GM21515 (cell line): ENCODE data around the gene NCKIPSD.
"Not testable (repeated sequence)": the region's sequence is repeated elsewhere in the genome, so short reads cannot be mapped to it uniquely, and the experiment has no call there.

Experiments
- ATAC-seq: cut with Tn5 transposase; IDR thresholded peaks from one replicate; pipeline ENCODE4 v1.9.1; 2021; ENCODE audit not compliant: unreplicated experiment

The NCKIPSD gene

DNA sequence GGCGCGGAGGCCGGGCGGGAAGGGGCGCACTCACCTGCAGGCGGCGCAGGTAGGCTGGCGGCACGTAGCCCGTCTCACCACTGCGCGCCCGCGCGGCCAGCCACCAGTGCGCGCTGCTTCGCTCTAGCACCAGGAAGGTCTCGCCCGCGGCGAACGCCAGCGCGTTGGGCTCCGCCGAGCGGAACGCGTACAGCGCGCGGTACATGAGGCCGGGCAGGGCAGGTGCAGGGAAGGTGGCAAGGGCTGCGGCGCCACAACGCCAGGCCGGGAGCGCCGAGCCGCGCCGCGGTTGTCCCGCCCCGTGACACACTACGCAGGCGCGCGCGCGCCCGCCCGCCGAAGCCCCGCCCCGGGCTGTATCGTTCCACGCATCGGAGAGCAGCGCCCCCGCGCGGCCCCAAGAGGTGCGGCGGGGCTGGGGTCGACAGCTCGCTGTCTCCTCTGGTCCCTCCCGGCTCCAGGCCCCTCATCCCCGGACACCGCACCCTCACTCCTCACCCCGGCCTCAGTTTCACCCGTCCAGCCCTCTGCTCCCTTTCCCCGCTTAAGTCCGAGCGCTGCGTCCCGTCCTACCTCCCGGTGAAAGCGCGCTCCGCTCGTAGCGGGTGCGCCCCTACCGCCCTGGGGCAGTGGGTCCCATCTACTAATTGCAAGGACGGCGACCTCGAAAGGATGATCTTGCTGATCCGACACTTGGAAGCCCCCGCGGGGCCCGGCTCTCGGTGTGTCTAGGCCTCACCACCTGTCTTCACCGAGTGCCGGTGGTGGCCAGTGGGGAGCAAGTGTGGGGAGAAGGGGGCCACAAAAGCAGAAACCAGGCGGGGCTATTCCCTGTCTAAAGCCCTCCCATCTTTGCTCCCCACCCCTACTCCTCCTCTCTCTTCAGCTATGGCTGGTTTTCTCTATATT, at the start of gene NCKIPSD:
NCKIPSD (minus strand) TSS at position 313 of the 909 bp plus-strand sequence; CDS start at position 205, 108 bp downstream.
- peak; percentile 65 for ATAC-seq

DNA sequence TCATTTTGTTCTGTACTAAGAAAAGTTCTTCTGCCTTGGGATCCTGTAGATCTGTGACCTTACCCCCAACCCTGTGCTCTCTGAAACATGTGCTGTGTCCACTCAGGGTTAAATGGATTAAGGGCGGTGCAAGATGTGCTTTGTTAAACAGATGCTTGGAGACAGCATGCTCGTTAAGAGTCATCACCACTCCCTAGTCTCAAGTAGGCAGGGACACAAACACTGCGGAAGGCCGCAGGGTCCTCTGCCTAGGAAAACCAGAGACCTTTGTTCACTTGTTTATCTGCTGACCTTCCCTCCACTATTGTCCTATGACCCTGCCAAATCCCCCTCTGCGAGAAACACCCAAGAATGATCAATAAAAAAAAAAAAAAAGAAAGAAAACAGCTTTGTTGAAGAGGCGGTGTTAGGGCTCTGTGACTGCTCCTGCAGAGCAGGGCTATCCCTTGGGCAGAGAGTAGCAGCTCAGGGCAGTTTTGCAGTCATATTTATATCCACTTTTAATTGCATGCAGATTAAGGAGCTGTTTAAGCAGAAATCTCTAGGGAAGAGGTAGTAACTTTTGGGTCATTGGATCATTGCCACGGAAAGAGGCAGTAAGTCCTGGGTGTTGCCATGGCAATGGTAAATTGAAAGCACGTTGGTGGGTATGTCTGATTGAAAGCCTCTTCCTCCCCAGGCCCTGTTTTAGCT, 49.5 kb upstream of the NCKIPSD start:
- not testable (repeated sequence) for ATAC-seq

DNA sequence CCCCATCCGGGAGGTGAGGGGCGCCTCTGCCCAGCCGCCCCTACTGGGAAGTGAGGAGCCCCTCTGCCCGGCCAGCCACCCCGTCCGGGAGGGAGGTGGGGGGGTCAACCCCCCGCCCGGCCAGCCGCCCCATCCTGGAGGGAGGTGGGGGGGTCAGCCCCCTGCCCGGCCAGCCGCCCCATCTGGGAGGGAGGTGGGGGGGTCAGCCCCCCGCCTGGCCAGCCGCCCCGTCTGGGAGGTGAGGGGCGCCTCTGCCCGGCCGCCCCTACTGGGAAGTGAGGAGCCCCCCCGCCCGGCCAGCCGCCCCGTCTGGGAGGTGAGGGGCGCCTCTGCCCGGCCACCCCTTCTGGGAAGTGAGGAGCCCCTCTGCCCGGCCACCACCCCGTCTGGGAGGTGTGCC, 48.8 kb upstream of the NCKIPSD start:
- ATAC-seq, result not testable (repeated sequence)

DNA sequence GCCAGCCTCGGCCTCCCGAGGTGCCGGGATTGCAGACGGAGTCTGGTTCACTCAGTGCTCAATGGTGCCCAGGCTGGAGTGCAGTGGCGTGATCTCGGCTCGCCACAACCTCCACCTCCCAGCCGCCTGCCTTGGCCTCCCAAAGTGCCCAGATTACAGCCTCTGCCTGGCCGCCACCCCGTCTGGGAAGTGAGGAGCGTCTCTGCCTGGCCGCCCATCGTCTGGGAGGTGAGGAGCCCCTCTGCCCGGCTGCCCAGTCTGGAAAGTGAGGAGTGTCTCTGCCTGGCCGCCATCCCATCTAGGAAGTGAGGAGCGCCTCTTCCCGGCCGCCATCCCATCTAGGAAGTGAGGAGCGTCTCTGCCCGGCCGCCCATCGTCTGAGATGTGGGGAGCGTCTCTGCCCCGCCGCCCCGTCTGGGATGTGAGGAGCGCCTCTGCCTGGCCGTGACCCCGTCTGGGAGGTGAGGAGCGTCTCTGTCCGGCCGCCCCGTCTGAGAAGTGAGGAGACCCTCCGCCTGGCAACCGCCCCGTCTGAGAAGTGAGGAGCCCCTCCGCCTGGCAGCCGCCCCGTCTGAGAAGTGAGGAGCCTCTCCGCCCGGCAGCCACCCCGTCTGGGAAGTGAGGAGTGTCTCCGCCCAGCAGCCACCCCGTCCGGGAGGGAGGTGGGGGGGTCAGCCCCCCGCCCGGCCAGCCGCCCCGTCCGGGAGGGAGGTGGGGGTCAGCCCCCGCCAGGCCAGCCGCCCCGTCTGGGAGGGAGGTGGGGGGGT, 48.2 kb upstream of the NCKIPSD start:
- not testable (repeated sequence) for ATAC-seq

- ATAC-seq, result no peak
These were observed 41.8 kb upstream of the NCKIPSD start for GRCh38 chr3:48727511-48727910.

DNA sequence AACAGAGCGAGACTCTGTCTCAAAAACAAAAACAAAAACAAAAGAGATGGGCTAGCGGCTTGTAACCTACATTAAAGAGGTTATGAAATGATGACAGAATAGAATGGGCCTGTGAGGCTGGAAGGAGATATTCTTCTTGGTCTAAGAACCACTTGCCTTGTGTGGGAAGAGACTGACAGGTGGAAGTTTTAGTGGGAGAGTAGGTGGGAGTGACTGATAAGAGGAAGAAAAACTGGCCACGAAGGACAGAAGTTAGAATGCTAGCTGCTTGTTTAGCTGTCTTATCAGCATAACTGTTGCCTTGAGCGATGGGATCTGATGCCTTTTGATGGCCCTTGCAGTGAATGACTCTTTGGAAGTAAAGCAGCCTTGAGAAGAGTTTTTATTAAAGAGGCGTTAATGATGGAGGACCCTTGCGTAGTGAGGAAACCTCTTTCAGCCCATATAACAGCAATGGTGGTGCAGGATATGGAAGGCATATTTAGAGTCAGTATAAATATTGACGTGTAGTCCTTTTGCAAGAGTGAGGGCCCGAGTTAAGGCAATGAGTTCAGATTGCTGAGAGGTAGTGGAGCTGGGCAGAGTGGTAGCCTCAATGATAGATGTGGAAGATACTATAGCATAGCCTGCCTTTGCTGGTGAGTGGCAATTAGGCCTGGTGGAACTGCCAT, 39.6 kb upstream of the NCKIPSD start:
- not testable (repeated sequence) for ATAC-seq

DNA sequence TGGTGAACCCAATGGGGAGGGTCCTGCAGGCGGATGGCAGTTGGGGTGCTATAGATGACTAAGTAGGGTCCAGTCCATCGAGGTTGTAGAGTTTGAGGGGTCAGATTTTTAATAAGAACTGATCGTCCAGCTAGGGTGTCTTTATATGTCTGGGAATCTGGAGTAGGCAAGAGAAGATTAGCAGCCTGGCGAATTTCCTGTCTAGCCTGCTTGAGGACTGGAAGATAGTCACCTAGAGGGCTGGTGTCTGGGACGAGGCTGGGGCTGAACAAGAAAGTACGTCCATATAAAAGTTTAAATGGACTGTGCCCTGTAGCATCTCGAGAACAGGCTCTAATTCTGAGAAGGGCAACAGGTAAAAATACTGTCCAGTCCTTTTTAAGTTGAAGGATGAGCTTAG, 38.0 kb upstream of the NCKIPSD start:
- no peak for ATAC-seq

GRCh38 chr3:48723293-48723692, 37.6 kb upstream of the NCKIPSD start:
- not testable (repeated sequence) for ATAC-seq

DNA sequence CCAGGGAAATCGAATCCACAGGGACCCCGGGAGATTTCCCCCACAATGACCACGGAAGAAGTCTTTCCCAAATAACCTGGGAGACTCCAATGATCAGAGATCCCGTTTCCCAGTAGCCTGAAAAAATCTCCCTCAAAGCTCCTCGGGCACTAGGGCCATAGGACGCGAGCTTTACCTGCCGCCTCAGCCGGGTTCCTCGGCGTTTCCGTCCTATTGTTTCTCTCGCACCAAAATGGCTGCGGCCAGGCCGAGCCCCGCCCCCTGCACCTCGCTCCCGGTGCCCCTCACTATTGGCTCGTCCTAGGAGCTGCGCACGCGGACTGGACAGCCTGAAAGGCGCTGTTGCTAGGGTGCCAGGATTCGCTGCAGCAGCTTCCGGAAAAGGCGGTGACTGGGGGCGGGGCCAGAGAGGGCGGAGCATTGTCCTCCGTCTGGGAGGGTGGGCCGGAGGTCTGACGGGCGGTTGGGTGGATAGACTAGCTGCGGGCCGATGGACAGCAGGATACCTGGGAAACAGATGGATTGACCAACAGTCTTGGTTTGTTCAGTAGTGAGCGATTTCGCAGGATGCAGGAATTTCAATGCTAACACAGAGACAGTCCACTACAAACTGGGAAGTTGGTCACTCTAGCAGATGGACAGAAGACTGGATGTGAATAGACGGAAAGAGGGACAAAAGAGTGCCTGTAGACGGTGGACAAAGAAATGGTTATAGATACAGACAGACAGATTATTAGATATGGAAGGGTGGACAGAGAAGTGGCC, 31.4 kb upstream of the NCKIPSD start, which contains the start of gene IP6K2:
IP6K2 (minus strand) TSS at position 240 of the 765 bp plus-strand sequence. CDS start 21,930 bp downstream, outside the sequence.
- ATAC-seq, result peak; percentile 97

DNA sequence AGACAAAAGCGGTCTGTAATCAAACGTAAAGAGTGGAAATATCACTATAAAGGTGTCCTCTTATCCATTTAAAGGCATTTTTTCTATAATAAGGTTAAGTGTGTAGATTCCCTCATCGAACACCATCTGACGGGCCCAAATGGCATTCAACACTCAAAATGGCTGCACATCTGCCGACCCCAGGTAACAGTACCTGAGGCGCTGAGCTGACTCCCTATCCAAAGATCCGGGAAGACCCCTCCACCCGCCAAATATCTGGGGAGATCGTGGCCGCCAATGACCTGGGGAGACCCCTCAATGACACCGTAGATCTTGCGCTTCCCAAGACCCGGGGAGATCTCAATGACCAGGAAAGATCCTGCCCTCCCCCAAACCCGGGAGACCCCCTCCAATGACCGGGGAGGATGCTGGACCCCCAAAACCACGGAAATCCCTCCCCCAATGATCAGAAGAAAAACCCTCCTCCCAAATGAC, 30.8 kb upstream of the NCKIPSD start:
- ATAC-seq, result no peak

DNA sequence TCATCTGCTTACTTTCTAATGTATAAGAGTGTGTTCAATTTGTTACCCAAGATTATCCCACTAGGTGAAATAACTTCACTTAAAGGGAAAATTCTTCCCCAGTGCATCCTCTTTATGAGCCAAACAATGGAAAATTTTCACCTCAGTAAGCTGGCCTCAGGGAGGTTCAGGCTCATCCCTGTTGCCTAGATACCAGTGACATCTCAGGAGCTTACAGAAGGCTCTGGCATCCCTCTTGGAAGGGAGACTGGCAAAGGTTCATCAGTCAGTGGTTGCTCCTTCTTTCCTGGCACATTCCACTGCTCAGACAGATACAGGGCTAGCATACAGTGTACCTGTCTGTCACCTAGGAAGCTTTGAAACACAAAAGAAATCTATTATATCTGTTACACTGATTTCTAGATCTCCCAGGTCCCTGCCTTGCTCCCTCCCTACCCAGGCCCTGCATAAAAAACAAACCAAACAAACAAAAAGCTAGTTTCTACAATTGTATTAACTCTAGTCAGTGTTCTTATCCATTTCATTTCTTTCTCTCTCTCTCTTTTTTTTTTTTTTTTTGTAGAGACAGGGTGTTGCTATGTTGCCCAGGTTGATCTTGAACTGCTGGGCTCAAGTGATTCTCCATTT, 29.6 kb upstream of the NCKIPSD start:
- ATAC-seq, result no peak

- no peak for ATAC-seq
These were observed 26.0 kb upstream of the NCKIPSD start for GRCh38 chr3:48711727-48712126.

- ATAC-seq, result no peak
These were observed 23.3 kb upstream of the NCKIPSD start for GRCh38 chr3:48709051-48709461.

DNA sequence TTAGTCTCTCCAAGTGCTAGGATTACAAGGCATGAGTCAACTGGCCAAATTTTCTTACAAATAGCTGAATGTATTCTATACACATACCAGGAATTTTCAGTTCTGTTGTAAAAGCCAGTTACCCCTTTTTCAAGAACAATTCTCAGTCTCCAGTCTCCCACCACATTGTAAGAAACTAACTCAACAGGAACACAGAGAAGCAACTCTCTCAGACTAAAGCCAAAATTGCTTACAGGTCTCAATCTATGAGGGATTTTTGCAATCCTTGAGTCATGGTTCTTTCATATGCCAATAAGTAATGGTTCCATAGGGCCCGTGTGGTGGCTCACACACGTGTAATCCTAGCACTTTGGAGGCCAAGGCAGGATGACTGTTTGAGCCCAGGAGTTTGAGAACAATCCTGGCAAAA, 22.8 kb upstream of the NCKIPSD start:
- ATAC-seq, result no peak

DNA sequence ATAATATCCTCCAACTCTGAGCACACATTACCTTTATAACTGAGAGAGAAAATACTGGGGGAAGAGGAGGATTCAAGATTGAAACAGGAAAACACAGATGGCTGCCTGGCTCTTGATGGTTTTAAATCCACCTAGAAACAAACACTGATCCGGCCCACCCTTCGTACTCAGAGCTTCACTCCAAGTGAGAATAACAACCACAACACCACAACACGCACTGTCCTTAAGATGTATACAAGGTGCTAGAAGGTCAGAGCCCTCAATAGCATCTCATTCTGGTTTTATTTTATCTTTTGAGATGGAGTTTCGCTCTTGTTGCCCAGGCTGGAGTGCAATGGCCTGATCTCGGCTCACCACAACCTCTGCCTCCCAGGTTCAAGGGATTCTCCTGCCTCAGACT, 21.4 kb upstream of the NCKIPSD start:
- ATAC-seq, result no peak

DNA sequence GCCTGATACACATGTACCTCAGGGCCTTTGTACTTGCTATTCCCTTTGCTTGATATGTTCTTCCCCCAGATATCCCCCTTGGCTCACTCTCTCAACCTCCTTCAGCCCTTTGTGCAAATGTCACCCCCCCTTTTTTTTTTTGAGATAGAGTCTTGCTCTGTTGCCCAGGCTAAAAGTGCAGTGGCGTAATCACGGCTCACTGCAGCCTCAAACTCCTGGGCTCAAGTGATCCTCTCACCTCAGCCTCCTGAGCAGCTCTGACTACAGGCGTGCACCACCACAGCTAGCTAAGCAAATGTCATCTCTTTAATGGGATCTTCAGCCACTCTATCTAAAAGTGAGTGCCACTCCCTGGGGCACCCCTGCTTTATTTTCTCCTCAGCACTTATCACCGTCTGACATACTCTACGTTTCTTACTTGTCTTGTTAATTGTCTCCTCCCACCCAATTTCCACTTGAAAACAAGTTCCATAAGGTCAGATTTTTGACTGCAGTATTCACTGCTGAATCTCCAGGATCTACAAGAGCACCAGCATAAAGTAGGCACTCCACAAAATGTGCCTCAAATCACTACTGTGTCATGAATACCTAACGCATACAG, 16.7 kb upstream of the NCKIPSD start:
- ATAC-seq, result no peak

GRCh38 chr3:48700731-48701405, 15.2 kb upstream of the NCKIPSD start:
- ATAC-seq, result no peak

DNA sequence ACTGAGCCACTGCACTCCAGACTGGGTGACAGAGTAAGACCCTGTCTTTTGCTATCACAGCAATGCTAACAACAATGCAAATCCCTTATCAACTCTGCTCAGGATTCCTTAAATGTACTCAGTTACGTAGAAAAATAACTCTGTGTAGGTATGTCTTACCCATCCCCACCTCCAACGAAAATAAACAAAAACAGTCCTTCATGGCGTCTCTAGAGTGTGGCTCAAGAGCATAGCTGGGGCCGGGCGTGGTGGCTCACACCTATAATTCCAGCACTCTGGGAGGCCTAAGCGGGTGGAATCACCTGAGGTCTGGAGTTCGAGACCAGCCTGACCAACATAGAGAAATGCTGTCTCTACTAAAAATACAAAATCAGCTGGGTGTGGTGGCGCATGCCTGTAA, 13.2 kb upstream of the NCKIPSD start:
- ATAC-seq, result no peak
